HG03558 (cell line): ENCODE results near the gene ODAD2.

Source experiments
- ATAC-seq: cut with Tn5 transposase; IDR thresholded peaks from one replicate; pipeline ENCODE4 v1.9.1; 2021; ENCODE audit warnings: moderate number of reproducible peaks; ENCODE audit not compliant: unreplicated experiment; ENCODE audit errors: extremely low read depth

Gene ODAD2

GRCh38 chr10:27865221-27865635 lies 133.7 kb downstream of the ODAD2 start:
- no peak for ATAC-seq

DNA sequence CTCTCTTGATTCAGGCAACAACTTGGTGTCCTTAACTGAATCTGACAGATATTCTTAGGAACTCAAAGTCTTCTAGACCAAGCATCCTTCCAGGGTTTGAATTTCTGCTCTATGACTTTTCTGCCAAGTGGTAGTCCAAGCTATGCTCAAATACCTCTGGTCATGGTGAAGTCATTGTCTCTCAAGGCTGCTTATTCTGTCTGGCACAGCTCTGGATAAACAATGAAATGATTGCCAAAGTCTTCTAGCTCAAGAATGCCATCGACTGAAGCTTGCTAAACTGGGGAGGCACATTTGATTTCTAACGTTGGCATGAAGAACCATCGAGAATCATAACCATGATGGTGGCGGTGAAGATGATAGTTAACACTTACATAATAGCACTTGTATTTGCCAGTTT lies 137.1 kb downstream of the ODAD2 start:
- ATAC-seq: no peak

GRCh38 chr10:27857616-27858015 lies 141.3 kb downstream of the ODAD2 start:
- ATAC-seq: no peak

DNA sequence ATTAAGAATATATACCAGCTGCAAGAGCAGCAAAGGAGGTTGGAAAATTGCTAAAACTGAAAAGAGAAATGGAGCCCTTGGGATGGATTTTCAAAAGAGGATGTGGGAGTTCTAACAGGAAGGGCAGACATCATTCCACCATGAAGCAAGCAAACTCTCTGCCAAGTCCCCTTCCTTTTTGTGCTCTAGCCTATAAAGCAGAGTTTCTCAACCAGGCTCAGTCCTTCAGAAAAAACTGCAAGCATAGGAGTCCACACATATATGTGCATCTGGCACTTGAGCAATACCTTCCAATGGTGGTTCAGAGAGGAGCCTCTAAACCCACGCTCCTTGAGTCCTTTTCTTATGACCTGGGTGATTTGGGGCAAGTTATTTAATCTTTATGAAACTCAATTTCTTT lies 154.7 kb downstream of the ODAD2 start:
- ATAC-seq: no peak

DNA sequence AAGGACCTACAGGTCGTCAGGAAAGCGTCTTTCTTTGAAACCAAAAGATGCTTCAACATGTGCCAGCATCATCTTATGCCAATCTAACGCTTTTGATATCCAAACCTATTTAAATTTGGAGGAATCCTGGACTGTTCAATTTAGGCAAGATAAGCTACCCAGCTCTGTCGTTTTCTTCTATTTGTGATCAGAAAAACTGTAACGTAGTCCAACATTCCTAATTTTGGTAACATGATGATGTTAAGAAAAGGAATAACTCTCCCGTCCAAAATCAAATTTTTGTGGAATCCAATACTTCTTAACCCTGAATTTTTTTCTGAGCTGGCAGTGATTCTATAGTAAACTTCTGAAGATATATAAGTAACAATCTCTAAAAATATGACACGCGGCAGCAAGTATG lies 160.0 kb downstream of the ODAD2 start:
- no peak for ATAC-seq

DNA sequence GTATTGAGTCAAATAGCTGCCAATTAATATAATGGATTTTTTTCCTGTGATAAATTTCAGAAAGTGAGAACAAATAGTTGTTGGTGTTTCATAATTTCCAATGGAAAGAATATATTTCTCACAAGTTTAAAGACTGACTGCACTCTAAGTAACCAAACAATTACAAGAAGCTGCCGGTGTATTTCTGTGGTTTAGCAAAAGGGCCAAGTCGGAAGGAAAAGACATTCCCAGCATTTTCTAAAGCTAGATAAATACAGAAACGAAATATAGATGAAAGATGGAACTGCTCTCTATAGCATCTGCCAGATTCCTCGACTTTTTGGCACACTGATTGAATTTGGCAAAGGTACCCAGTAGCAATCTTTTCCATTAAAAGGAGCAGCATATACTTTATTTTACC lies 160.5 kb downstream of the ODAD2 start:
- no peak for ATAC-seq

DNA sequence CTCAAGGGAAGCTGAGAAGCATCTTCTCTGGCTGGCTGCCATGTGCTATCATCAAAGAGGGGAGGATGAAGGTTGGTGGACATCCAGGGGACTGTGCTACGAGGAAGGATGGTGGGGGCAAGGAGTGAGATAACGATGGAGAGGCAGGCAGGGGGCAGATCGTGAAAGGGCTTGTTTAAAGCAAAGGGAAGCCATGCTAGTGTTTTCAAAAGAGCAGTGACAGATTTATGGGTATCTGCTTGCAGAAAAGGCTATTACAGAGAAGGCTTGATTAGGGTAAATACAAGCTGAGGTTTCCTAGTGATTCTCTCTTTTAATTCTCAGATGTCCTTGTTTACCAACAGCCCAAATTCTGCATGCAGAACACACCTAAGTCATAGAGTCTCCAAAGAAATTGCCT lies 164.4 kb downstream of the ODAD2 start:
- ATAC-seq: no peak

- no peak for ATAC-seq
Measured at GRCh38 chr10:27833792-27834191, 165.1 kb downstream of the ODAD2 start.

GRCh38 chr10:27832826-27833225 lies 166.1 kb downstream of the ODAD2 start:
- ATAC-seq: no peak

GRCh38 chr10:27826369-27826768 lies 172.5 kb downstream of the ODAD2 start:
- no peak for ATAC-seq

DNA sequence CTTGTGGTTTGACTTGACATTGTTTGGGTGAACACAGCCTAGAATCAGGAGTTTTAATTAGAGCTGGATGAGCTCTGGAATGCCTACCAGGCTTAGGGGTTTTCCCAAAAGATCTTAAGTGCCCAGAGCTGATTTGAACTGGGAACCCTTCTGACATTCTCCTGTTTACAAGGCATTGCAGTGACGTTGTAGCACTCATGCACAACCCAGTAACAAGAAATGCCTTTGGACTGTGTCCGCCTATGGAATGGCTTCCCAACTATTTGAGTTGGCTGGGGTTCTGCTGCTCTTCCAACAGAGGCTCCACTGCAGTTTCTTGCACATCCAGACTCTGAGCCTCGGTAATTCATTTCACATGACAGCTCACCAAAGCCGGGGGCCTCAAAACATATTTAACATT lies 176.6 kb downstream of the ODAD2 start:
- ATAC-seq: no peak

GRCh38 chr10:27820637-27821036 lies 178.2 kb downstream of the ODAD2 start:
- no peak for ATAC-seq

DNA sequence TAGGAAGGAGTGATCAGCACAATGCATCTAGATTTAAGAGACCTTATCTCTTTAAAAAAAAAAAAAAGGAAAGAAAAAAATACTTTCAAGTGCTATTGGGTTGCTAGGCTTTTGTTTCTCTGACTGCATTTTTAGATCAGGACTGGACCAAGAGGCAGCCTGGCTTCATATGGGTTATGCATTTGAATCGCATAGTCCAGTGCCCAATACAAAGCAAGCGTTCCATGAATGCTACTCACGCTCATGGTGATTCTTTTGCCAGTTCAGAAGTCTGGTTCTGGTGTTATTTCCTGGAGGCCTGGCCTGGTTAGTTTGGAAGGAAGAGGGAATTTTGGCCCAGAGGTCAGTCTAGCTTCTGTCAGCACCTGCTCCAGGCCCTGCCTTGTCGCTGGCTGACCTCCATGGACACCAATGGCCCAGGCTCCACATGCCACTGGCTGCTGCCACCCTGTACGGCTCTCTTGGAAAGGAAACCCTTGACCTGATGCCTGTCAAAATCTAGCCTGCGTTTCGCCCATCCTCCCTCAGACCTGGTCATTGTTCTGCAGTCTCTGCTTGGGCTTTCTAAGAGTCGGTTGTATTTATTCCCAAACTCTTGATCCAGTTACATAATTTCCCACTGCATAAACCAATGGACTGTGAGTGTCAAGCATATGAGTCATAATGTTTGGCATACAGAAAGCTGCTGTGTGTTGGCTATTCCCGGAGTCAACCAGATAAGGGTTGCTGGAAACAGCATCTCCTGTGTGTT lies 178.9 kb downstream of the ODAD2 start:
- no peak for ATAC-seq

DNA sequence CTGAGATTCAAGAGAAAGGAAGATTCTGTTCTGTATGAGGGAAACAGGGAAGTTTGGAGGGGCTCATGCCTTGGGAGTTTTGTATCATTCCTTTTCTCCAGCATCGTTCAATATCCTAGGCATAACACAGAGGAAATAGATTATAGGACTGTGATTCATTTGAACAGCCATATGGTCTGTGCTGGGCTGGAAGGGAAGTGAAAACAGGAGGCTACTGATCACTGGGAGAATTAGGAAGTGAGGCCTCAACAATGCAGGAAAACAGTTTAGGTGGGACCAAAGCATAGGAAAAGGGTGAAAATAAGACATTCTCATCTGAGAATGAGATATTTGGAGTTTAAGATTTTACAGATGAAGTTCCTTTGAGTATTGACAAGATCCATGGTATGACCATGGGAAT lies 182.6 kb downstream of the ODAD2 start:
- no peak for ATAC-seq

DNA sequence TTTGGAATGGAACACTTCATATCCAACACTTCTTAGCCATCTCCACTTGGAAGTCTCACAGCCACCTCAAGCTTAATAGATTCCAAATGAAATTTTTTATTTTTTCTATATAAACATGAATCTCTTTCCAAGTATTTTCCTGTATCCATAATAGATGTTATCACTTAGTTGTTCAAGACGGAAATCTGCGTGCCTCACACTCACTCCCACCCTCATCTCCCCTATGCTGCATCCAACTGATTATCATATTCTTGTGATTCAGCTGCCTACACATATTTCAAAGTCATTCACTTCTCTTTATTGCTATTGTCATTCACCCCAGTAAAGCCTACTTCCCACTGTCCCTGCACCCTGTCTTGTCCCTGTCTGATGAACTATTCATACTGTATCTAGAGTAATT lies 183.0 kb downstream of the ODAD2 start:
- ATAC-seq: no peak

DNA sequence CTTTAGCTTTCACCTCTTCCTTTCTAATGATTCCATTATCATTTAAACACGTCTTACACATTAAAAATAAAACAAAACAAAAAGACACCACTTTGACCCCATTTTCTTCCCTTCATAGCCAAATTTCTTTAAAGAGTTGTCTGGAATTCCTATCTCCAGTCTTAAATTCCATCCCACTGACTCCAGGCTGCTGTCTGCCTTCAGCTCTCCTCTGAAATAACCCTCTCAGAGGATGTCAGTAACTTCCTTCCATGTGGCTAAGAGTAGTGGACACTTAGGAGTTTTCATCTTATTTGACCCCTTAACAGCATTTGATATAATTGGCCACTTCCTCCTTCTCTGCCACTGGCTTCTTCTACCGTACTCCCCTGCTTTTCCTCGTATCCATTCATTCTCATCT lies 183.6 kb downstream of the ODAD2 start:
- ATAC-seq: no peak

DNA sequence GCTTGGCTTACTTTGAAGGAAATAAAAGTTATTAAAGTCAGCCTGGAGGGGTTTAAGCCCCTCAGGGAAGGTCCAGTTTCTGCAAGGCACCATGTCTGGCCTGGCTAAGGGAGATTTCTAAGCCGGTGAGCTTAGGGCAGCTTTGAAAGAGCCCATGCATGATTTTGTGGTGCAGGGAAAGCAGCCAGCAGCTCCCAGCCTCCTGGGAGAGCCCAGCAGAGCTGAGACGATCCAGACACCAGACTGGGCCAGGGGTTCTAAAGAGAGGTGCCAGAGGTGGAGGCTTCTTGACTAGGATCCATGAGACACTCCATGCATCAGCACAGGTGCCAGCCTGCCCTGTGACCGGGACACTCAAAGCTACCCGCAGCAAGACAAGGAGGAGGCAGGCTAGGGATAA lies 193.7 kb downstream of the ODAD2 start:
- ATAC-seq: no peak

DNA sequence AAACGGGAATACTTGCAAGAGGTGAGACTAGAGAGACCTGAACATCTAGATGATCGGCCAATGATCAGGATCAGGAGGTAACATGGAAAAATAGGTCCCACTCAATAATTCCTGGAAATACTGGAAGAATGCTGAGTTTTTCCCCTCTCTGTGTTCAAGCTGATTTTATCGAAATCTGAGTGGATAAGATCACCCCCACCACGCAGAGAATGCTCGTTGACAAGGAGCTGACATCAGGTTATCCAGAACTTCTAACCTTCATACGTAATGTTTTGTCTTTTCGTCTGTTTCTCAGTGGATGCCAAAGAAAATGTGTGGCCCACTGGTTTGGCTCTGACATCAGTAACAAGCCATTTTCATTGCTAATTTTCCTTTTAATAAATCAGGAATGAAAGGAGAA lies 194.7 kb downstream of the ODAD2 start:
- ATAC-seq: no peak

GRCh38 chr10:27801171-27801785 lies 197.6 kb downstream of the ODAD2 start:
- ATAC-seq: no peak

DNA sequence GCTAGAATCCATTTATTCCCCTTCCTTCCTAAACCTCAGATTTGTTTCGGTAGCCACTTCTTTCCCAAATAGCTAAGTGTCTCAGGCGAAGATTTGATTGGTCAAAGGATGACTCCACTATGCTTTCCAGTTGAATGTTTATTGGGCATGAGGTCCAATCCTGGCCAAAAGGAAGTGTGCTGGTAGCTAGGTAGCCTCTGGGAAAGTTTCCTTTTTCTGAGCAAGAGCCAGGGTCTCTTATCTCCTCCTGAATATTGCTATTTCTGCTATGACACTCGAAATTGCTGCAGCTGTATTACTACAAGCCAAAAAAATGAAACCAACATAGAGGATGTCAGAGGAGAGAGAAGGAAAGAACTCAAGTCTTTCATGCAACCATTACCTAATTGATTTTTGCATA lies 199.8 kb downstream of the ODAD2 start:
- ATAC-seq: no peak

GRCh38 chr10:27794157-27794556 lies 204.7 kb downstream of the ODAD2 start:
- no peak for ATAC-seq

DNA sequence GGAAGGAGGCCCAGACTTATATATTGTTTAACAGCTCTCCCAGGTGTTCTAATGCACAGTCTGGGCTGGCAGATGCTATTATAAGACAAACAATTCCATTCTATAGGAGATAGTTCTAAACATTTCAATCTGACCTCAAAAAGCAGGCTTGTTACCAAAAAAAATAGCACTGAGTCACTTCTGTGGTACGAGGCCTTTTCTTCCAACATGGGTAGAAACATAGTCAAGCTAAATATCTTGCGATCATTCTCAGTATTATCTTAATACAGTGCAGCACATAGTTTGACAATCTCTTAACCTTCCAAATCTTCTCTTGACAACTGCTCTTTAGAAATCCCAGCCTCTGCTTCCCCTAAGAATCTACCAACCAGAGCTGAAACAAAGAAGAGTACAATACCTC lies 206.7 kb downstream of the ODAD2 start:
- no peak for ATAC-seq
